SK-N-SH (cell line): ENCODE data around the gene LIN7C.

Source experiments
- EZH2phosphoT487 ChIP-seq: fragments of 200-600 bp; sonication (generic); IDR thresholded peaks from 2 replicates; pipeline ENCODE4 v1.6.1; 2017; ENCODE audit warnings: low read depth, mixed run types, mild to moderate bottlenecking, antibody characterized with exemption, moderate library complexity, borderline replicate concordance
- SIN3A ChIP-seq: IDR thresholded peaks from 2 replicates; pipeline ENCODE4 v1.6.1; 2012; ENCODE audit warnings: low read depth, mild to moderate bottlenecking, low read length, moderate library complexity, borderline replicate concordance

- TF ChIP-seq EZH2phosphoT487 (no peak), SIN3A (no peak)
Measured at GRCh38 chr11:27456140-27456794, 50.3 kb downstream of the LIN7C start.
